ENCODE data around the gene GNAI2.

Gene GNAI2

DNA sequence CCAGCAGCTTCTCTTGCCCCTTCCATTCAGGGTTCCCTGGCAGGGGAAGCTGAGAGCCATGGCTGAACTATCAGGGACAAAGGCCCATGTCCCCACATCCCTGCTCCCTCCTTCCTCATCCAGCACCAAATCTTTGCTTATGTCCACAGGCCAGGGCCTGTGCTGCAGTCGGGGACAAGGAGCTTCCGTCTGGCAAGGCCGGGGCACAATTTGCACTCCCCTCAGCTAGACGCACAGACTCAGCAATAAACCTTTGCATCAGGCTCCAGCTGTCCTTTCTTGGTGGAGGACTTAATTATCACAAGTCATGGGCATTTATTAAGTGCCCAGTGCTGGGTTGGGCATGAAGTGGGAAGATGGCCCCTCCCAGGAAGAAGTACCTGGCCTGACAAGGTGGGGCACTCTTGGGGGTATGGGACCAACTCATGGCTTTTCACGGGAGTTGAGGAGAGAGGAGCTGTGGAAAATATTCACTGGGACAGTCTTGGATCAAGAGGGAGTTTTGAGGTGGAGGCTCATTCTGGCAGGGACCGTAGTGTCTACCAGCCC, 39.7 kb upstream of the GNAI2 start:
- no peak overlapping the region for H2AFZ ChIP-seq (ENCODE audit: low read depth)
- H3K4me3 ChIP-seq (IDR thresholded peaks at IDR 0.05; ENCODE audit: insufficient read depth, low read depth, low read length), result no peak overlapping the region
- H3K27ac ChIP-seq, result no peak overlapping the region
- no peaks in the 10 kb centered on the region for H3K4me1 ChIP-seq (ENCODE audit: low read depth, poor library complexity, severe bottlenecking)
- H3K4me2 ChIP-seq, result no peak overlapping the region
- H3K27me3 ChIP-seq (ENCODE audit: insufficient read depth, low read depth), result peaks cover 41% of the 10 kb centered on the region; the same call in 1 of the 2 replicates
- TF ChIP-seq, protein P1, sequence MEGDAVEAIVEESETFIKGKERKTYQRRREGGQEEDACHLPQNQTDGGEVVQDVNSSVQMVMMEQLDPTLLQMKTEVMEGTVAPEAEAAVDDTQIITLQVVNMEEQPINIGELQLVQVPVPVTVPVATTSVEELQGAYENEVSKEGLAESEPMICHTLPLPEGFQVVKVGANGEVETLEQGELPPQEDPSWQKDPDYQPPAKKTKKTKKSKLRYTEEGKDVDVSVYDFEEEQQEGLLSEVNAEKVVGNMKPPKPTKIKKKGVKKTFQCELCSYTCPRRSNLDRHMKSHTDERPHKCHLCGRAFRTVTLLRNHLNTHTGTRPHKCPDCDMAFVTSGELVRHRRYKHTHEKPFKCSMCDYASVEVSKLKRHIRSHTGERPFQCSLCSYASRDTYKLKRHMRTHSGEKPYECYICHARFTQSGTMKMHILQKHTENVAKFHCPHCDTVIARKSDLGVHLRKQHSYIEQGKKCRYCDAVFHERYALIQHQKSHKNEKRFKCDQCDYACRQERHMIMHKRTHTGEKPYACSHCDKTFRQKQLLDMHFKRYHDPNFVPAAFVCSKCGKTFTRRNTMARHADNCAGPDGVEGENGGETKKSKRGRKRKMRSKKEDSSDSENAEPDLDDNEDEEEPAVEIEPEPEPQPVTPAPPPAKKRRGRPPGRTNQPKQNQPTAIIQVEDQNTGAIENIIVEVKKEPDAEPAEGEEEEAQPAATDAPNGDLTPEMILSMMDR (conservative IDR thresholded peaks at IDR 0.05; ENCODE audit: low read depth, low read length), result no peak
- H3K79me2 ChIP-seq (ENCODE audit: insufficient read depth, low read depth), result no peaks in the 10 kb centered on the region
- no peak overlapping the region for H3K9ac ChIP-seq
- no peaks in the 10 kb centered on the region for H4K20me1 ChIP-seq (ENCODE audit: insufficient read depth)
- H3K36me3 ChIP-seq (ENCODE audit: insufficient read depth), result no peaks in the 10 kb centered on the region

DNA sequence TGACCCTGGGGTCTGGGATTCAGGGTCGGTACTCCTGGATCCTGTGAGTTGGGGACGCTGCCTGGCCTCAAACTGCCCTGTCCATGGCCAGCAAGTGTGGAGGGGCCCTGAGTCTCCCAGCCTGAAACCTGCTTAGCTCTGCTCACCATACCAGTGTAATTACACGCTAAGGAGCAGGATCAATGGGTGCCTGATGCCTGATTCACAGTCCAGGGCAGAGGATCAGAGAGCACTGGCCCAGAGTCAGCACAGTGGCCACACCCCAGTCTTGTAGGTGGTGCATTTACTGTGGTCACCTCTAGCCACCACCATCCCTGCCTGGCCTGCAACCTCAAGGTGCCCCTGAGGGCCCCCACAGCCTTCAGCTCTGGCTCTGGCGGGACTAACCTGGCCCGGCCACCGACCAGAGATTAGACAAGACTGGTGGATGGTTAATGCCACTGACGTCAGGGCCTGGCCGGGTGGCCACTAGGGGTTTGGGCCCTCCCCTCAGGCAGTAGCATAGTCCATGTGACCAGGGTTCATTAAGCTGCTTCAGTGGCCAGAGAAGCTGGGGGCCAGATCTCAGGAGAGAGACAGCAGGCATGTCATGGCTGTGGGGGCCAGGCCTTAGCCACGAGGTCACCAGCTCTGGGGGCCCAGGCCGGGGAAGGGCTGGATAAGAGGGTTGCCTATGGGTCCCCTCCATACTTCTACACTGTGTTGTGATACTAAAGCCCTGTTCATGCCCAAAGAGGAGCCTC, 34.3 kb upstream of the GNAI2 start:
- H3K4me1 ChIP-seq (ENCODE audit: low read depth, poor library complexity, severe bottlenecking), result no peaks in the 10 kb centered on the region
- H3K36me3 ChIP-seq (ENCODE audit: insufficient read depth), result no peaks in the 10 kb centered on the region
- no peak overlapping the region for H2AFZ ChIP-seq (ENCODE audit: low read depth)
- no peak overlapping the region for H3K9ac ChIP-seq
- no peak overlapping the region for H3K27ac ChIP-seq
- H3K79me2 ChIP-seq (ENCODE audit: insufficient read depth, low read depth), result no peaks in the 10 kb centered on the region
- H3K4me3 ChIP-seq (IDR thresholded peaks at IDR 0.05; ENCODE audit: insufficient read depth, low read depth, low read length), result no peak overlapping the region
- TF ChIP-seq, protein P1 (conservative IDR thresholded peaks at IDR 0.05; ENCODE audit: low read depth, low read length), result no peak
- H3K4me2 ChIP-seq, result no peak overlapping the region
- H4K20me1 ChIP-seq (ENCODE audit: insufficient read depth), result no peaks in the 10 kb centered on the region
- peaks cover 80% of the 10 kb centered on the region for H3K27me3 ChIP-seq (ENCODE audit: insufficient read depth, low read depth)

- no peak overlapping the region for H3K27ac ChIP-seq
- TF ChIP-seq, protein P1 (conservative IDR thresholded peaks at IDR 0.05; ENCODE audit: low read depth, low read length), result no peak
- H3K4me1 ChIP-seq (ENCODE audit: low read depth, poor library complexity, severe bottlenecking), result no peaks in the 10 kb centered on the region
- no peaks in the 10 kb centered on the region for H3K36me3 ChIP-seq (ENCODE audit: insufficient read depth)
- H3K4me2 ChIP-seq, result no peak overlapping the region
- H3K27me3 ChIP-seq (ENCODE audit: insufficient read depth, low read depth), result peaks cover 75% of the 10 kb centered on the region
- no peak overlapping the region for H2AFZ ChIP-seq (ENCODE audit: low read depth)
- H3K4me3 ChIP-seq (IDR thresholded peaks at IDR 0.05; ENCODE audit: insufficient read depth, low read depth, low read length), result no peak overlapping the region
- H3K79me2 ChIP-seq (ENCODE audit: insufficient read depth, low read depth), result no peaks in the 10 kb centered on the region
- no peaks in the 10 kb centered on the region for H4K20me1 ChIP-seq (ENCODE audit: insufficient read depth)
- no peak overlapping the region for H3K9ac ChIP-seq
These were observed 33.5 kb upstream of the GNAI2 start for GRCh38 chr3:50202353-50203112.

GRCh38 chr3:50203113-50203808, 32.7 kb upstream of the GNAI2 start:
- Histone ChIP-seq H3K27ac (no peak overlapping the region), H3K36me3 (ENCODE audit: insufficient read depth) (no peaks in the 10 kb centered on the region), H3K79me2 (ENCODE audit: insufficient read depth, low read depth) (no peaks in the 10 kb centered on the region), H3K27me3 (ENCODE audit: insufficient read depth, low read depth) (peaks cover 70% of the 10 kb centered on the region), H3K9ac (no peak overlapping the region), H3K4me2 (no peak overlapping the region), H3K4me3 (IDR thresholded peaks at IDR 0.05; ENCODE audit: insufficient read depth, low read depth, low read length) (no peak overlapping the region), H2AFZ (ENCODE audit: low read depth) (no peak overlapping the region), H4K20me1 (ENCODE audit: insufficient read depth) (no peaks in the 10 kb centered on the region), H3K4me1 (ENCODE audit: low read depth, poor library complexity, severe bottlenecking) (no peaks in the 10 kb centered on the region)
- TF ChIP-seq, protein P1 (conservative IDR thresholded peaks at IDR 0.05; ENCODE audit: low read depth, low read length), result no peak

Measured in KMS-11 (cell line).